ENCODE data around the gene SYT14.

- no peak for TF ChIP-seq POLR2AphosphoS5 (IDR thresholded peaks at IDR 0.05; ENCODE audit: borderline replicate concordance, low read depth, low read length)
- TF ChIP-seq EZH2 (IDR thresholded peaks at IDR 0.05), result no peak
Observed at GRCh38 chr1:209927466-209927865, 10.6 kb upstream of the SYT14 start.

All from SK-N-MC (cell line).